BJ (cell line): ENCODE data around the gene NLRP1. TPM values are rescaled to one million over a fixed set of nuclear protein-coding genes. Genes with fewer than 3 reads are reported as not detected.

ENCODE experiments used
- CTCF ChIA-PET: fragments of 350-600 bp; formaldehyde crosslinking; extraction: SDS; loops from one replicate; lab custom pipeline; 2021; ENCODE audit warnings: antibody characterized with exemption, inconsistent platforms; lab: Yijun Ruan, JAX
- POLR2A ChIA-PET: fragments of 300-600 bp; sonication (Branson Sonifier 250); formaldehyde crosslinking; extraction: SDS; loops from one replicate; lab custom pipeline; 2021; ENCODE audit warnings: antibody characterized with exemption; lab: Charles Lee
- DNase-seq: peaks from one replicate; pipeline ENCODE4 v3.0.0-alpha.2; 2011; ENCODE audit warnings: low read depth
- H3K27me3 ChIP-seq: 2 replicates; pipeline ENCODE4 v1.6.0; 2011; ENCODE audit warnings: low read length; ENCODE audit not compliant: control insufficient read depth, insufficient read depth
- H3K36me3 ChIP-seq: 2 replicates; pipeline ENCODE4 v1.5.1; 2011; ENCODE audit warnings: low read length; ENCODE audit not compliant: control insufficient read depth, insufficient read depth
- H3K4me3 ChIP-seq: 2 replicates; pipeline ENCODE4 v1.5.1; 2011; ENCODE audit warnings: low read depth, mild to moderate bottlenecking, control low read depth, low read length
- polyA plus RNA-seq: library from polyadenylated mRNA; depleted of rRNA; stranded (reverse); fragments of >200 nt; gene quantifications from 2 replicates; pipeline ENCODE4 v1.2.3, GENCODE V29; 2011
- TF ChIP-seq, protein P1 (sequence below): IDR thresholded peaks from 2 replicates; pipeline ENCODE4 v1.5.1; 2011; ENCODE audit warnings: low read depth, mild to moderate bottlenecking, control low read depth, inconsistent platforms, low read length, moderate library complexity; ENCODE audit not compliant: insufficient read depth

Gene NLRP1
- polyA plus RNA-seq, 1 experiment = 29.3 TPM

DNA sequence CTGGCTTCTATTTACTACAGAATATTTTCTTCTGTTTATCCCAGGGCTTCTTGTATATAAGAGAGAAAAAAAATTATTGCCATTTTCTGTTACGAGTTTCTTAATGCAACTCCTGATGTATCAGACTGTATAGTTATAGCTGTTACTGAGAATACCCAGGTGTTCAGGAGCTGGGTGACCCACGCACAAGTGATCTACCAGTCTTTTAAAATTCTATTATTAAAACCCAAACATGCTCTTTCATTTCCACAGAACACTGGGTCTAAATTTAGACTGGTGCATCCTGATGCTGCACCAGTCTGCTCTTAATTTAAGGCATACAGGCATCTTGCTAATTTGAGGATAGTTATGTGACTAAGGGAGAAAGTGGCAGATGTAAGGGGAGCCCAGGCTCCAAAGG is 31.2 kb upstream of the NLRP1 start:
- Histone ChIP-seq H3K36me3 (no peaks in the 10 kb centered on the region), H3K4me3 (no peak overlapping the region), H3K27me3 (peaks cover 3% of the 10 kb centered on the region; the same call in 1 of the 2 replicates)
- ChIA-PET CTCF (interaction anchor here (1.2 kb wide), 1 partner anchor 28 kb away, joined by 5 read pairs; no protein-coding TSS in a partner anchor), POLR2A (no interaction called here)
- TF ChIP-seq, protein P1, sequence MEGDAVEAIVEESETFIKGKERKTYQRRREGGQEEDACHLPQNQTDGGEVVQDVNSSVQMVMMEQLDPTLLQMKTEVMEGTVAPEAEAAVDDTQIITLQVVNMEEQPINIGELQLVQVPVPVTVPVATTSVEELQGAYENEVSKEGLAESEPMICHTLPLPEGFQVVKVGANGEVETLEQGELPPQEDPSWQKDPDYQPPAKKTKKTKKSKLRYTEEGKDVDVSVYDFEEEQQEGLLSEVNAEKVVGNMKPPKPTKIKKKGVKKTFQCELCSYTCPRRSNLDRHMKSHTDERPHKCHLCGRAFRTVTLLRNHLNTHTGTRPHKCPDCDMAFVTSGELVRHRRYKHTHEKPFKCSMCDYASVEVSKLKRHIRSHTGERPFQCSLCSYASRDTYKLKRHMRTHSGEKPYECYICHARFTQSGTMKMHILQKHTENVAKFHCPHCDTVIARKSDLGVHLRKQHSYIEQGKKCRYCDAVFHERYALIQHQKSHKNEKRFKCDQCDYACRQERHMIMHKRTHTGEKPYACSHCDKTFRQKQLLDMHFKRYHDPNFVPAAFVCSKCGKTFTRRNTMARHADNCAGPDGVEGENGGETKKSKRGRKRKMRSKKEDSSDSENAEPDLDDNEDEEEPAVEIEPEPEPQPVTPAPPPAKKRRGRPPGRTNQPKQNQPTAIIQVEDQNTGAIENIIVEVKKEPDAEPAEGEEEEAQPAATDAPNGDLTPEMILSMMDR = no peak
- no peak for DNase-seq

DNA sequence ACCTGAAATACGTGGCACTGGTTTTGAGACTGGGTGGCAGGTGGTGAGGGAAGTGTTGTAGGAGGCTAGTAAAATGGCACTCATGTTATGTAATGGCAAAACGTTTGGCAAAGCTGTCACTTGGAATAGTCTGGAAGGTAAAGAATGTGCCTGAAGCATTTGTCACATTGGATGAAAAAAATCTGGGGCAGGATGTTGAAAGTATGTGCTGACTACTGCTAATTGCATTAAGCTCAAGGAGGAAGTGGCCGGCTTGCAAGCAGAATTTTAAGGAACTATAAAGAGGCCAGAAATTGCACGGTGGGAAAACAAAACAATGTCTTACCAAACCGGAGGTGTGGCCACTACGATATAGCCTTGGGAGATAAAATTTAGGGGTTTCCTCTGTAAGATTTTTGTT is 26.6 kb upstream of the NLRP1 start:
- DNase-seq = no peak
- ChIA-PET POLR2A (no interaction called here), CTCF (no interaction called here)
- Histone ChIP-seq H3K27me3 (peaks cover 3% of the 10 kb centered on the region; the same call in 1 of the 2 replicates), H3K4me3 (no peak overlapping the region), H3K36me3 (no peaks in the 10 kb centered on the region)
- TF ChIP-seq, protein P1 = no peak

DNA sequence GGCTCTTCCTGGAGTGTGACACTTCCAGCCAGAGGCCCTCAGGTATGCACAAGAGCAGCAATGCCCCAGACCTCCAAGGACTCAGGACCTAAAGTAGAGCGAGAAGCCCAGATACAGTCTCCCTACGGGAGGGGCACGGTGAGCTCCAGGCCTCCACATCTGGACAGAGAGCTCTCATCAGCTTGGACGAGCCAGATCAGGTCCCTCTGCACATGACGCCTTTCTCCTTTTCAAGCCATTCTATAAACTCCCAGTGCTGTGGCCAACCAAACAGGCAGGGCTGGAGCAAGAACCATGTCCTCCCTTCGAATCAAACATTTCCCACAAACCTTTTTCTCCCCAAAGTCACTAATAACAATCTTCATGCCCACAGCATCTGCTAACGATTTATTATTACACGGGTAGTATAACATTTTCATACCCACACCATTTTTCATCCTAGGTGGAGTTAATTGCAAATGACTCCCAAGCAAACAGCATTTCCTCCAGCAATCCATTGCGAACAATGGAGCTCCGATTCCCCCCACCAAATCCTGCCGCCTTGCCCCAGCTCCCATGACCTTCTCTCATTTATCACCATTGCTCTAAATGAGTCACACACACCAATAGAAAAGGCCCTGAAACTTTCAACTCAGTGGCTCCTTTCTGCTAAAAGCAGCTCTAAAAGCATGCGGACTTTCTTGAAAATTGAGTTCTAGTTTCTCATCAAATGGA is 24.2 kb upstream of the NLRP1 start:
- Histone ChIP-seq H3K27me3 (peaks cover 2% of the 10 kb centered on the region; the same call in 1 of the 2 replicates), H3K4me3 (no peak overlapping the region), H3K36me3 (no peaks in the 10 kb centered on the region)
- ChIA-PET CTCF (interaction anchor here (0.6 to 1.0 kb wide), 2 partner anchors 13 to 410 kb away, joined by 3 to 4 read pairs; no protein-coding TSS in a partner anchor), POLR2A (no interaction called here)
- DNase-seq = no peak
- TF ChIP-seq, protein P1 = no peak

DNA sequence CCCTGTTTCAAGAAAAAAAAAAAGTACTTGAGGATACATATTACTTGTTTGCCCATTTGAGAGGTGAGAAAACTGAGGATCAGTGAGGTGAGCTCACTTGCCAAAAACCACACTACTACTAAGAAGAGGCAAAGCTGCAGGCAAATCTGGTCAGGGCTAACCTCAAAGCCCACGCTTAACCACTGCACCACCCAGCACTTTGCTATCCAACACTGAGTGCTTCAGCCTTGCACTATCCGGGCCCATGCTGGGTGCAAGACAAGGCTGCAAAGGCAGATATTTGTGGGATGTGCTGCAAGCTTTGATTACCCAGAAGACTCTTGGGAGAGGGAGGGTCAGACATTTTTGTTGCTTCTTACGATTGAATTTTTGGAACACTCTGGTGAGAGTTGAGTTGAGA is 23.6 kb upstream of the NLRP1 start:
- POLR2A ChIA-PET = no interaction called here
- CTCF ChIA-PET = interaction anchor here (0.6 kb wide), 1 partner anchor 409 kb away, joined by 4 read pairs; no protein-coding TSS in a partner anchor
- Histone ChIP-seq H3K36me3 (no peaks in the 10 kb centered on the region), H3K4me3 (no peak overlapping the region), H3K27me3 (peaks cover 2% of the 10 kb centered on the region; the same call in 1 of the 2 replicates)
- no peak for DNase-seq
- TF ChIP-seq, protein P1 = no peak

DNA sequence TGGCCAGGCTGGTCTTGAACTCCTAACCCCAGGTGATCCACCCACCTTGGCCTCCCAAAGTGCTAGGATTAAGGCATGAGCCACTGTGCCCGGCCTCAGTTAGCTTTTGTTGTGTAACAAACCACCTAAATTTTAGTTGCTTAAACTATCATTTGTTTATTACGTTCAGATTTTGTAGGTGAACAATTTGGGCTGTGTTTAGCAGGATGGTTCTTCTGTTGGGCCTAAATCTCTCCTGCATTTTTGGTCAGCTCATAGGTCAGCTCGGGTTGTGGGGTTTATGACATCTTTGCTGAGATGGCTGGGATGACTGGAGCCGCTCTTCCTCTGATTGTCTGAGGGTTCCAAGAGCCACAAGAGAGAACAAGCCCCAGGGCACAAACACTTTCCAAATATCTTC is 21.1 kb upstream of the NLRP1 start:
- H3K36me3 ChIP-seq = no peaks in the 10 kb centered on the region
- no peak for DNase-seq
- ChIA-PET POLR2A (no interaction called here), CTCF (no interaction called here)
- H3K27me3 ChIP-seq = peaks cover 4% of the 10 kb centered on the region; the same call in 1 of the 2 replicates
- H3K4me3 ChIP-seq = no peak overlapping the region
- TF ChIP-seq, protein P1 = no peak
